ENCODE results near the gene CDHR2. TPM values are rescaled to one million over a fixed set of nuclear protein-coding genes. Genes with fewer than 3 reads are reported as not detected.

The CDHR2 gene
- total and polyA plus RNA-seq, 2 of the 13 experiments (the other 11 are each of a cell fraction or from before 2014, with no cell fraction given): 17.9 to 20.9 TPM

- TF ChIP-seq MBNL3 (CRISPR knock-in tag; conservative IDR thresholded peaks at IDR 0.05) (no peak), SKIL (CRISPR knock-in tag; IDR thresholded peaks at IDR 0.05; ENCODE audit: borderline replicate concordance) (no peak)
These were observed 47.8 kb upstream of the CDHR2 start (continued) for GRCh38 chr5:176501333-176501732.

GRCh38 chr5:176503496-176503895, 45.6 kb upstream of the CDHR2 start:
- no TSS peak for BruUV-seq (replicated peaks)
- ATAC-seq (no peak), FAIRE-seq (no peak), DNase-seq (ENCODE audit: low spot score) (no peak)
- Histone ChIP-seq H3K4me3 (replicated peaks in 1 of 3; ENCODE audit: insufficient read depth in 1 of 3, low read depth in 2 of 3, low read length in 3 of 3) (no peak overlapping the region), H3K36me3 (replicated peaks in 1 of 2; ENCODE audit: control insufficient read depth in 1 of 2, insufficient read depth in 2 of 2, low read length in 2 of 2) (peaks cover 11 to 70% of the 10 kb centered on the region in 2 experiments), H3K4me1 (ENCODE audit: insufficient read depth, low read length) (no peaks in the 10 kb centered on the region), H3K9ac (ENCODE audit: insufficient read depth, low read depth, low read length) (no peak overlapping the region), H3K27me3 (ENCODE audit: control insufficient read depth in 1 of 2, insufficient read depth in 2 of 2, low read length in 2 of 2) (no peaks in the 10 kb centered on the region), H3K9me3 (ENCODE audit: low read length) (no peaks in the 10 kb centered on the region), H4K20me1 (ENCODE audit: insufficient read depth, low read length) (no peaks in the 10 kb centered on the region), H3K27ac (ENCODE audit: extremely low read length, insufficient read depth, low read length) (no peak overlapping the region), H3K4me2 (ENCODE audit: low read depth, low read length) (no peak overlapping the region), H3K79me2 (ENCODE audit: insufficient read depth, low read length) (no peaks in the 10 kb centered on the region), H2AFZ (ENCODE audit: low read length) (no peak overlapping the region)
- WGBS (ENCODE audit: low lambda C conversion rate): 98% methylated on average over 5 of the region's 5 CpGs
- intact Hi-C loops (cut with micrococcal nuclease; ENCODE audit: unreplicated experiment) (no loop called here), in situ Hi-C loops (cut with HindIII; ENCODE audit: extremely low pct_ligation_motif_present, low pct_unique_long_range_greater_than_20kb) (no loop called here)
- POLR2A ChIA-PET: no interaction called here
- CTCF ChIA-PET (ENCODE audit: low intra/inter-chr PET ratio, low total read pairs): no interaction called here
- TF ChIP-seq RERE (CRISPR knock-in tag; IDR thresholded peaks at IDR 0.05; ENCODE audit: low read depth) (no peak), FOXA3 (CRISPR knock-in tag; IDR thresholded peaks at IDR 0.05) (no peak), ARNT (IDR thresholded peaks at IDR 0.05) (no peak), NFE2 (CRISPR knock-in tag; IDR thresholded peaks at IDR 0.05) (no peak), ZMYM3 (CRISPR knock-in tag; IDR thresholded peaks at IDR 0.05) (no peak), ZBTB25 (CRISPR knock-in tag; IDR thresholded peaks at IDR 0.05) (no peak), CSRNP2 (CRISPR knock-in tag; conservative IDR thresholded peaks at IDR 0.05; ENCODE audit: low read depth) (no peak), KAT2B (IDR thresholded peaks at IDR 0.05; ENCODE audit: borderline replicate concordance, low read depth, low read length) (no peak), ZNF691 (CRISPR knock-in tag; IDR thresholded peaks at IDR 0.05; ENCODE audit: borderline replicate concordance, low read depth) (no peak)

Data from HepG2 (cell line).